Heart right ventricle (tissue), 16 donors: ENCODE data around the gene CADM1. TPM values are rescaled to one million over a fixed set of nuclear protein-coding genes. Genes with fewer than 3 reads are reported as not detected.

ENCODE experiments used
- ATAC-seq, 8 donors: fragments of 200-7000 bp; cut with Tn5 transposase; one replicate each; pipeline ENCODE4 v1.9.1; 2020; ENCODE audit warnings: mild to moderate bottlenecking in 8 of 8, moderate library complexity in 8 of 8, moderate number of reproducible peaks in 1 of 8
- DNase-seq, 2 donors: peaks; one replicate each; pipeline ENCODE4 v3.0.0-alpha.2; 2020
- H3K27ac ChIP-seq, 10 donors: fragments of 200-600 bp; sonication (generic) in 2 of 10; one replicate each; pipeline versions ENCODE4 v1.5.0 to v1.8.0; 2020 to 2022; ENCODE audit warnings: mild to moderate bottlenecking in 3 of 10
- H3K27me3 ChIP-seq, 7 donors: fragments of 200-600 bp; one replicate each; pipeline ENCODE4 v1.8.0; 2021 to 2022; ENCODE audit warnings: mild to moderate bottlenecking in 2 of 7
- H3K36me3 ChIP-seq, 9 donors: fragments of 200-600 bp; sonication (generic) in 1 of 9; one replicate each; pipeline versions ENCODE4 v1.5.0 to v1.8.0; 2020 to 2022; ENCODE audit warnings: mild to moderate bottlenecking in 2 of 9
- H3K4me1 ChIP-seq, 9 donors: fragments of 200-600 bp; sonication (generic) in 1 of 9; one replicate each; pipeline versions ENCODE4 v1.5.0 to v1.8.0; 2020 to 2022; ENCODE audit warnings: mild to moderate bottlenecking in 4 of 9
- H3K4me3 ChIP-seq, 10 donors: fragments of 200-600 bp; sonication (generic) in 2 of 10; one replicate each; pipeline versions ENCODE4 v1.5.0 to v1.8.0; 2020 to 2022; ENCODE audit warnings: mild to moderate bottlenecking in 7 of 10, moderate library complexity in 2 of 10
- H3K9me3 ChIP-seq, 11 donors: fragments of 200-600 bp in 10 of 11; sonication (generic) in 2 of 11; one replicate each; pipeline versions ENCODE4 v1.5.0 to v1.8.0; 2013 to 2022; ENCODE audit warnings: mild to moderate bottlenecking in 2 of 11, control low read depth in 1 of 11, moderate library complexity in 1 of 11
- WGBS, 2 donors: extraction: QIAGEN DNeasy Blood & Tissue Kit; methylation state at CpG; one replicate each; pipeline ENCODE4 v1.1.7; 2013; ENCODE audit warnings: inconsistent platforms in 1 of 2; 5-methylcytosine and 5-hydroxymethylcytosine counted together
- intact Hi-C, 10 donors: fragments of 100-400 bp; cut with DNase I; formaldehyde crosslinking; loops; one replicate each; pipeline versions ENCODE4 v1.11.1 to v1.14.2; 2022
- polyA plus RNA-seq, 2 donors: library from polyadenylated mRNA; stranded (reverse); fragments of 200-250 nt; gene quantifications; one replicate each; pipeline ENCODE4 v1.2.3, GENCODE V29; 2013
- total RNA-seq, 10 donors: library from RNA; stranded (reverse); fragmentation: NEBNext Ultra II Directional in 3 of 10; extraction: Animal tissue kit (Norgen Biotek cat#: 25700) in 3 of 10; gene quantifications; one replicate each; pipeline versions ENCODE4 v1.2.1 to v1.2.4, GENCODE V29; 2021 to 2023
- TF ChIP-seq, protein P1 (sequence below), 9 donors: fragments of 200-600 bp; sonication (generic) in 2 of 9; IDR thresholded peaks; one replicate each; pipeline versions ENCODE4 v1.5.0 to v1.8.0; 2021 to 2022; ENCODE audit warnings: antibody characterized with exemption in 9 of 9, mild to moderate bottlenecking in 5 of 9, moderate library complexity in 1 of 9
- donor health status: Arrhythmogenic right ventricular cardiomyopathy.
- donor health status: ischemic (EF 13 %, LVEDD 7.1; RV severe dilation, severe dysfunction).
- donor health status: healthy with polysubstance abuse.
- donor health status: DM: no; HTN: yes; CAD: no.
- donor health status: DM: no; HTN: no; CAD: no.
- donor health status: ischemic (EF 25% LVEDD 6.9; RV normal size, moderate dysfunction).
- donor health status: ischemic (EF 25% LVEDD 5.7; RV mildly dilated, moderate dysfunction).
- donor health status: healthy.
- donor health status: DM: yes; HTN: yes; CAD: no.
- donor health status: Ischemic cardiomyopathy.
- donor health status: ischemic (EF 35%, LVEDD 5.7; RV mildly dilated, moderate dysfunction).
- donor health status: nonischemic (EF 11% LVEDD 7.7; RV severe dilation, severe dysfunction).
- donor health status: DM: yes; HTN: yes; CAD: no.
- donor health status: PGD.
- donor health status: ischemic (EF 29% LVEDD 5.4; RV normal size, mild dysfunction).
- donor health status: nonischemic (EF 23%, LVEDD 6.1; RV moderate dilation, normal function).

CADM1 gene
- total and polyA plus RNA-seq, 12 donors, result 10.2 to 83.0 (median 41.4) TPM

DNA sequence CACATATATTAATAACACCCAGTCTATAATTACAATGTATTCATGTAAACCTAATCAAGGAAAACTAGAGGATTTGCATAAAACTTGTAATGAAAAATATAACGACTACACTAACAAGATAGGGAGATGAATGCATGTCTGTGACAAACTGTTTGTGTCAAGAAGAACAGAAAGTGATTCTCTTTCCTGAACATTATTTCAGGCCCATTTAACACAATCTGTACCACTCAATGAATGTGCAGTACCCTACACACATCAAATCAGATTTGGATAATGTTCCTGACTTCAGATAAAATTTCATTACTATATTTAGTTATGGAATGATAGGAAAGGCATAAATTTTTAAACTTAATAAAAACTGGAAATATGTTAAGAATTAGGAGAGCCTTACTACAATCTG lies 93.1 kb downstream of the CADM1 start:
- TF ChIP-seq, protein P1, sequence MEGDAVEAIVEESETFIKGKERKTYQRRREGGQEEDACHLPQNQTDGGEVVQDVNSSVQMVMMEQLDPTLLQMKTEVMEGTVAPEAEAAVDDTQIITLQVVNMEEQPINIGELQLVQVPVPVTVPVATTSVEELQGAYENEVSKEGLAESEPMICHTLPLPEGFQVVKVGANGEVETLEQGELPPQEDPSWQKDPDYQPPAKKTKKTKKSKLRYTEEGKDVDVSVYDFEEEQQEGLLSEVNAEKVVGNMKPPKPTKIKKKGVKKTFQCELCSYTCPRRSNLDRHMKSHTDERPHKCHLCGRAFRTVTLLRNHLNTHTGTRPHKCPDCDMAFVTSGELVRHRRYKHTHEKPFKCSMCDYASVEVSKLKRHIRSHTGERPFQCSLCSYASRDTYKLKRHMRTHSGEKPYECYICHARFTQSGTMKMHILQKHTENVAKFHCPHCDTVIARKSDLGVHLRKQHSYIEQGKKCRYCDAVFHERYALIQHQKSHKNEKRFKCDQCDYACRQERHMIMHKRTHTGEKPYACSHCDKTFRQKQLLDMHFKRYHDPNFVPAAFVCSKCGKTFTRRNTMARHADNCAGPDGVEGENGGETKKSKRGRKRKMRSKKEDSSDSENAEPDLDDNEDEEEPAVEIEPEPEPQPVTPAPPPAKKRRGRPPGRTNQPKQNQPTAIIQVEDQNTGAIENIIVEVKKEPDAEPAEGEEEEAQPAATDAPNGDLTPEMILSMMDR (IDR thresholded peaks at IDR 0.05), result no peak
- DNase-seq, result no peak
- 83 to 84% methylated on average over 1 of the region's 1 CpG for WGBS, 2 donors
- H3K9me3 ChIP-seq, result no peaks in the 10 kb centered on the region
- intact Hi-C loops, result no loop called here
- no peak overlapping the region for H3K4me3 ChIP-seq
- H3K27me3 ChIP-seq, result no peaks in the 10 kb centered on the region
- H3K36me3 ChIP-seq, result no peaks in the 10 kb centered on the region
- no peak for ATAC-seq
- H3K27ac ChIP-seq, result no peak overlapping the region
- peaks cover 0 to 27% (median 6%) of the 10 kb centered on the region in 9 donors for H3K4me1 ChIP-seq

- Histone ChIP-seq H3K4me3 (no peak overlapping the region), H3K36me3 (no peaks in the 10 kb centered on the region), H3K27ac (no peak overlapping the region), H3K9me3 (no peaks in the 10 kb centered on the region), H3K27me3 (no peaks in the 10 kb centered on the region), H3K4me1 (peaks cover 0 to 27% (median 6%) of the 10 kb centered on the region in 9 donors)
- TF ChIP-seq, protein P1 (IDR thresholded peaks at IDR 0.05), result no peak
- WGBS, 2 donors, result 41 to 56% methylated on average over 4 of the region's 4 CpGs
- DNase-seq, result no peak
- ATAC-seq, result no peak
- intact Hi-C loops, result no loop called here
Measured at GRCh38 chr11:115409691-115410220, 94.5 kb downstream of the CADM1 start.

DNA sequence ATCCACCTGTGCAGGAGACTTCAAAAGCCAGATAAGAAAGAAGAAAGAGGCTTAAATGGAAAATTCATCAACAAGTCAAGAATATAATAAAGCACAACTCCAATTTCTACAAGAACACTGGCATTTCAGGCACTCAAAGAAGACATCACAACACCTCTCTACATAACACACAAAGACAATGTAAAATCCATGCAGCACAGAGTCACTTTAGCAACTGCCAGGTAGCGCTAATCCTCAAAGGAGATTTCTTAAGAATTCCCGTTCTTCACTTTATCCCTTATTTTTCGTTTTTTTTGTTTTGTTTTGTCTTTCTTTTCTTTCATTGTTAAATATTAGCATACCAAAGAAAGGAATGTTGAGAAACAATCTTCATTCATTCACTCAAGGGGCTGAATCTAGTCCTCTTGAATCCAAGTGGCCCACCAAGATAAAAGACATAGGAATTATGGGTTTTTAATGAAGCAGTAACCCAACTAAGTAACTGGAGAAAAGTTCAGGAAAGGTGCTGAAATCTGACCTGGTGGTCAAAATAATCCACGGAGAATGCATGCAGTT lies 95.0 kb downstream of the CADM1 start:
- WGBS, 2 donors, result 57 to 60% methylated on average over 4 of the region's 4 CpGs
- TF ChIP-seq, protein P1 (IDR thresholded peaks at IDR 0.05), result no peak

GRCh38 chr11:115408036-115408921 lies 95.9 kb downstream of the CADM1 start:
- no peaks in the 10 kb centered on the region for H3K36me3 ChIP-seq
- no peaks in the 10 kb centered on the region for H3K9me3 ChIP-seq
- no peak overlapping the region for H3K4me3 ChIP-seq
- peak in 6 of 8 donors; percentile 40 to 69 (median 50) for ATAC-seq
- TF ChIP-seq, protein P1 (IDR thresholded peaks at IDR 0.05), result no peak
- no peak overlapping the region for H3K27ac ChIP-seq
- peaks cover 0 to 27% (median 6%) of the 10 kb centered on the region in 9 donors for H3K4me1 ChIP-seq
- intact Hi-C loops, result no loop called here
- no peaks in the 10 kb centered on the region for H3K27me3 ChIP-seq
- no peak for DNase-seq
- WGBS, 2 donors, result 40 to 64% methylated on average over 3 of the region's 3 CpGs

More for the DNA sequence above, 95.0 kb downstream of the CADM1 start:
- no peaks in the 10 kb centered on the region for H3K27me3 ChIP-seq
- DNase-seq, result no peak
- no peak overlapping the region for H3K4me3 ChIP-seq
- no peaks in the 10 kb centered on the region for H3K9me3 ChIP-seq
- ATAC-seq, result no peak
- H3K4me1 ChIP-seq, result peaks cover 0 to 27% (median 6%) of the 10 kb centered on the region in 9 donors
- H3K27ac ChIP-seq, result no peak overlapping the region
- intact Hi-C loops, result no loop called here
- no peaks in the 10 kb centered on the region for H3K36me3 ChIP-seq
